MM.1S (cell line): ENCODE measurements around the gene NCKAP5.

Experiments used
- DNase-seq: peaks from one replicate; pipeline ENCODE4 v3.0.0-alpha.2; 2015
- H2AFZ ChIP-seq: fragments of 300-600 bp; sonication (generic); 2 replicates; pipeline ENCODE4 v1.6.0; 2016; ENCODE audit warnings: antibody characterized with exemption, low read length
- H3F3A ChIP-seq: fragments of 300-600 bp; sonication (generic); 2 replicates; pipeline ENCODE4 v1.6.1; 2016; ENCODE audit warnings: mild to moderate bottlenecking, antibody characterized with exemption, low read length, moderate library complexity, mixed read lengths; ENCODE audit not compliant: insufficient read depth
- H3K27ac ChIP-seq: fragments of 300-600 bp; sonication (generic); 2 replicates; pipeline ENCODE4 v1.5.1; 2016; ENCODE audit warnings: mild to moderate bottlenecking, low read length
- H3K27me3 ChIP-seq: fragments of 300-600 bp; sonication (generic); replicated peaks from 2 replicates; pipeline ENCODE4 v1.6.0; 2016; ENCODE audit warnings: low read length; ENCODE audit not compliant: insufficient read depth
- H3K36me3 ChIP-seq: fragments of 300-600 bp; sonication (generic); replicated peaks from 2 replicates; pipeline ENCODE4 v1.6.1; 2016; ENCODE audit warnings: mild to moderate bottlenecking, low read length, mixed read lengths; ENCODE audit not compliant: insufficient read depth
- H3K4me1 ChIP-seq: fragments of 300-600 bp; sonication (generic); 2 replicates; pipeline ENCODE4 v1.6.1; 2016; ENCODE audit warnings: low read length, mixed read lengths
- H3K4me2 ChIP-seq: fragments of 300-600 bp; sonication (generic); 2 replicates; pipeline ENCODE4 v1.6.0; 2016; ENCODE audit warnings: low read depth, low read length
- H3K4me3 ChIP-seq: fragments of 300-600 bp; sonication (generic); 2 replicates; pipeline ENCODE4 v1.5.1; 2016; ENCODE audit warnings: low read length, mixed read lengths
- H3K79me2 ChIP-seq: fragments of 300-600 bp; sonication (generic); 2 replicates; pipeline ENCODE4 v1.6.1; 2016; ENCODE audit warnings: mixed run types, low read length, mixed read lengths
- H3K9ac ChIP-seq: fragments of 300-600 bp; sonication (generic); 2 replicates; pipeline ENCODE4 v1.6.1; 2016; ENCODE audit warnings: low read length, mixed read lengths
- H3K9me2 ChIP-seq: fragments of 300-600 bp; sonication (generic); replicated peaks from 2 replicates; pipeline ENCODE4 v1.6.1; 2016; ENCODE audit warnings: mild to moderate bottlenecking, low read length, mixed read lengths; ENCODE audit not compliant: insufficient read depth
- H3K9me3 ChIP-seq: fragments of 300-600 bp; sonication (generic); replicated peaks from 2 replicates; pipeline ENCODE4 v1.6.1; 2016; ENCODE audit warnings: mild to moderate bottlenecking, low read length, mixed read lengths; ENCODE audit not compliant: insufficient read depth
- H4K20me1 ChIP-seq: fragments of 300-600 bp; sonication (generic); 2 replicates; pipeline ENCODE4 v1.6.1; 2016; ENCODE audit warnings: mild to moderate bottlenecking, low read length, moderate library complexity, mixed read lengths; ENCODE audit not compliant: insufficient read depth
- CTCF ChIP-seq: fragments of 300-600 bp; sonication (generic); IDR thresholded peaks from 2 replicates; pipeline ENCODE4 v1.5.1; 2016; ENCODE audit warnings: antibody characterized with exemption, low read length, mixed read lengths
- EZH2 ChIP-seq: fragments of 300-600 bp; sonication (generic); optimal IDR thresholded peaks from 2 replicates; pipeline ENCODE3; 2017; ENCODE audit warnings: low read depth, mild to moderate bottlenecking, antibody characterized with exemption, low read length, mixed read lengths
- EZH2phosphoT487 ChIP-seq: fragments of 300-600 bp; sonication (generic); IDR thresholded peaks from 2 replicates; pipeline ENCODE4 v1.6.1; 2018; ENCODE audit warnings: antibody characterized with exemption, low read length

The NCKAP5 gene

DNA sequence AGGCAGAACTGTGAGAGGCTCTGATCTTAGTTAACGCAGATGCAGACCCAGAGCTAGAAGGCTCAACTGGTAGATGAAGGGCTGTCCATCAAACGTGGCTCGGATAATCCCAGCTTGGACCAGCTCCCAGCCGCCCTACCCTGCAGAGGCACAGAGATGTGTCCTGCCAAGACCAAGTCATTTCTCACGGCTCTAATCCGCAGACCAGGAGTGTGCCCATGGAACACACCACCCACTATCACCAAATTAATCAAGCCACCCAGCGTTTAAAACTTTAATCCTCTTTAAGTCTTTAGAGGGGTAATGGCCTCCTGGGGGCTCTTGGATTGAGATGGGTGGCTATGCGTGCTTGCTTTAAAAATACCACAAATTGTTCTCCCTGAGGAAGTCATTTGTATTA lies 915.8 kb downstream of the NCKAP5 start:
- DNase-seq: no peak
- no peaks in the 10 kb centered on the region for H4K20me1 ChIP-seq
- no peak overlapping the region for H3K4me3 ChIP-seq
- no peaks in the 10 kb centered on the region for H3K79me2 ChIP-seq
- H2AFZ ChIP-seq: no peak overlapping the region
- H3K9me3 ChIP-seq: no peaks in the 10 kb centered on the region
- H3K9me2 ChIP-seq: no peaks in the 10 kb centered on the region
- H3F3A ChIP-seq: no peaks in the 10 kb centered on the region
- no peaks in the 10 kb centered on the region for H3K36me3 ChIP-seq
- no peak overlapping the region for H3K9ac ChIP-seq
- H3K27ac ChIP-seq: no peak overlapping the region
- no peaks in the 10 kb centered on the region for H3K27me3 ChIP-seq
- H3K4me1 ChIP-seq: no peaks in the 10 kb centered on the region
- no peak for TF ChIP-seq EZH2
- TF ChIP-seq EZH2phosphoT487: no peak
- TF ChIP-seq CTCF: no peak
- H3K4me2 ChIP-seq: no peak overlapping the region

DNA sequence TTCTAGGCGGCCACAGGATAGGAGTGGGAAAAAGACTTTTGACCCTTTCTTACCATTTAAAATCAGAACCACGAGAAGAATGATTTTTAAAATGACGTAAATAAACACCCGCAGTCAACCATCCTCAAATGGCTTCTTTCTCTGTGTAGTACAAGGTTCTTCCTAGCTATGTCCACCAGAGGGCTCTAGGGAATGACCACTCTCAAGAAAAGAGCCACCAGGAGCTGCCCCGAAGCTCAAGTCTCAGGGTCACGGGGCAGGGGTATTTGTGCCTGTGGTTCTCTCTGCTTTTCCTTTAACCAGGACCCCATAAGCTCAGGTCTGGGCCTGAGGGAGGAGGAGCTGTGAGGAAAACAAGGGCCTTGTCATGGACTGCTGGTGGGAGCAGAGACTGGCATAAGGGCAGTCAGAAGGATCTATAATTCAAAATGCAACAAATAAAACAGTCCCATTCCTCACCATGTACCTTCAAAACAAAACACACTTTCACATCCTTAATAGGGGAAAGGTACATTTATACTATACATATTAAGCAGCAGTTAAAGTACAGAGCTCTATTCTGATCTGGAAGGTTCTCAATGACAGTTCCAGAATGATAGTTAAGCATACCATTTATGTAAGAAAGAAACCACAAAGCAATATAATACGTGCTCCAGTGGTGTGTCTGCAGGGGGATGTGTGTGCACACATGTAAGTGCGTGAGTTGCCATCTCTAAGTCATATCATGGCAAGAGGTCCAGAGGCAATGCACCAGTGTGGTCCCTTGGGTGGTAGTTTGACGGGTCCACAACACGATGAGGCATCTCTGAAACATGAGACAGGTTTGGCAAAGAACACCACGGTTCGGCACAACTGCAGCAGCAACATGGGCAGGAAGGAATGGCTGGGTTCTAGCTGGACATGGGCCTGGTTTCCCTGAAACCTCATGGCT lies 916.9 kb downstream of the NCKAP5 start:
- Histone ChIP-seq H3K36me3 (no peaks in the 10 kb centered on the region), H3K27ac (no peak overlapping the region), H3K4me1 (no peaks in the 10 kb centered on the region), H3K4me3 (no peak overlapping the region), H2AFZ (no peak overlapping the region; the same call in 1 of the 2 replicates), H4K20me1 (no peaks in the 10 kb centered on the region), H3K9me2 (no peaks in the 10 kb centered on the region), H3K27me3 (no peaks in the 10 kb centered on the region), H3K9ac (no peak overlapping the region), H3K9me3 (no peaks in the 10 kb centered on the region), H3F3A (no peaks in the 10 kb centered on the region), H3K4me2 (no peak overlapping the region), H3K79me2 (no peaks in the 10 kb centered on the region)
- peak; percentile 47 for DNase-seq
- TF ChIP-seq CTCF (peak; percentile 53), EZH2 (no peak), EZH2phosphoT487 (no peak)

DNA sequence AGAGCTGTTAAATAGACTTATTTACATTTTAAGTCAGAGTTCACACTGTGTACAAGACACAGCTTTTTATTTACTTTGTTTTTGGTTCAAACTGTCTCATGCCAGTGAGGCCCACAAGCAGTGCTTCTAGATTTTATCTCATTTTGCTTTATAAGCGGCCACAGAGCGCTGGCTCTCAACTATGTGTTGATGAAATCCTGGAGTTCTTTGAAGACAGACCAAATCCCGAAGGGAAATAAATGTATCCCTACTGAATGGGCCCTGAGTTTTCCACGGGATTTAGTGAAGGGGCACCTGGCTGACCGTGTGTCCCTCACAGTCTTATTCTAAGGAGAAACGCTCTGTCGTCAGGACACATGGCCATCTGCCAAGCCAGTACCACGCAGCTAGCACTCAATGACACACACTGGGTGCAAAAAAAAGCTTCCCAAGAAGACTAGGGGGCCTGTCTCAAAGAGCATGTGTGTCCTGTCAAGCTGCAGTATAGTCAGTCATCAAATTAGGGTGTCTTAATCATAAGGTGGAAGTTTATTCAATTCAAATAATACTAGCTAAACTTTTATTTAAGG lies 921.6 kb downstream of the NCKAP5 start:
- Histone ChIP-seq H3K36me3 (no peaks in the 10 kb centered on the region), H3F3A (no peaks in the 10 kb centered on the region), H3K27ac (no peak overlapping the region), H3K79me2 (no peaks in the 10 kb centered on the region), H2AFZ (no peak overlapping the region), H3K27me3 (no peaks in the 10 kb centered on the region), H3K4me3 (no peak overlapping the region), H3K9me2 (no peaks in the 10 kb centered on the region), H3K9ac (no peak overlapping the region), H3K4me1 (no peaks in the 10 kb centered on the region), H3K4me2 (no peak overlapping the region), H3K9me3 (no peaks in the 10 kb centered on the region), H4K20me1 (no peaks in the 10 kb centered on the region)
- TF ChIP-seq EZH2phosphoT487 (no peak), EZH2 (no peak), CTCF (no peak)
- DNase-seq: no peak
